Fibroblast of the aortic adventitia (primary cell): ENCODE data around the gene GALNT2. TPM values are rescaled to one million over a fixed set of nuclear protein-coding genes. Genes with fewer than 3 reads are reported as not detected.

Source experiments
- DNase-seq: peaks from one replicate; pipeline ENCODE4 v3.0.0-alpha.2; 2010; ENCODE audit warnings: low read depth
- H3K4me3 ChIP-seq: 2 replicates; pipeline ENCODE4 v1.5.1; 2011; ENCODE audit warnings: low read depth, mild to moderate bottlenecking, control low read depth, low read length, moderate library complexity
- CTCF ChIP-seq: IDR thresholded peaks from 2 replicates; pipeline ENCODE4 v1.5.1; 2011; ENCODE audit warnings: mild to moderate bottlenecking, low read length, control low read depth, inconsistent platforms; ENCODE audit not compliant: insufficient read depth
- total RNA-seq: library from RNA; depleted of rRNA; stranded (reverse); fragments of >200 nt; gene quantifications from 2 replicates; pipeline ENCODE4 v1.2.3, GENCODE V29; 2012; ENCODE audit warnings: low replicate concordance

Gene GALNT2
- total RNA-seq, 1 donor, result 68.1 TPM

DNA sequence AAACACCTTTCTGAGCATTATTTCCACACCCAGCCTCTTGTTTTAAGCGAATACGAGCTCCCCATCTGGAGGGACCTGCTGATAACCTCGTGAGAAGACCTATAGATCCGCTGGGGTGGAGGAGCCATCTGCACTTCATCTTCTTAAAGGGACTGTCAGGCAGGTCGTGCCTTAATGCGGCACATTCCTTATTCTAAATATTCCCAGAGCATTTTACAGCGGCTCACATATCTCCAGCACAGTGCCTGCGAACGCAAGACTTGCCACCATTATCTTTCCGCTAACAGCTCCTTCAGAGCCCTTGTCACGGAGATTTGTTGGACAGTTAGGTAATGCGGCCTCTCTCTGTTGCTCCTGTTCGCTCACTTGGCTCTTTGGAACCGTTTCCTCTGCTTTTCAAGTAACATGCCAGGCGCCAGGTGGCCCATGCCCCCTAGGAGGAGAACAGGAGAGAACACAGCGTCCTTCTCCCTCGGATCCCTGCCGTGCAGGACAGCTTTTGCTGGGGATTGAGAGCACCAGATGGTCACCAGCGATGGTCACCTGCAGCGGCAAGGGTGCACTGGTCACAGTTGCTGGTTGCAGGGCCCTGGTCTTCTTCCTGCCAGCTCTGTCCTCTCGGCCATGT lies 196.6 kb downstream of the GALNT2 start:
- DNase-seq, result no peak
- H3K4me3 ChIP-seq, result no peak overlapping the region
- no peak for TF ChIP-seq CTCF

- H3K4me3 ChIP-seq, result no peak overlapping the region
- no peak for TF ChIP-seq CTCF
- DNase-seq, result no peak
Measured at GRCh38 chr1:230264342-230264741, 197.3 kb downstream of the GALNT2 start.

- no peak overlapping the region for H3K4me3 ChIP-seq
- no peak for DNase-seq
- TF ChIP-seq CTCF, result no peak
Measured at GRCh38 chr1:230265200-230266115, 198.4 kb downstream of the GALNT2 start.

- no peak for DNase-seq
- no peak overlapping the region for H3K4me3 ChIP-seq
- no peak for TF ChIP-seq CTCF
Measured at GRCh38 chr1:230266456-230266855, 199.4 kb downstream of the GALNT2 start.

DNA sequence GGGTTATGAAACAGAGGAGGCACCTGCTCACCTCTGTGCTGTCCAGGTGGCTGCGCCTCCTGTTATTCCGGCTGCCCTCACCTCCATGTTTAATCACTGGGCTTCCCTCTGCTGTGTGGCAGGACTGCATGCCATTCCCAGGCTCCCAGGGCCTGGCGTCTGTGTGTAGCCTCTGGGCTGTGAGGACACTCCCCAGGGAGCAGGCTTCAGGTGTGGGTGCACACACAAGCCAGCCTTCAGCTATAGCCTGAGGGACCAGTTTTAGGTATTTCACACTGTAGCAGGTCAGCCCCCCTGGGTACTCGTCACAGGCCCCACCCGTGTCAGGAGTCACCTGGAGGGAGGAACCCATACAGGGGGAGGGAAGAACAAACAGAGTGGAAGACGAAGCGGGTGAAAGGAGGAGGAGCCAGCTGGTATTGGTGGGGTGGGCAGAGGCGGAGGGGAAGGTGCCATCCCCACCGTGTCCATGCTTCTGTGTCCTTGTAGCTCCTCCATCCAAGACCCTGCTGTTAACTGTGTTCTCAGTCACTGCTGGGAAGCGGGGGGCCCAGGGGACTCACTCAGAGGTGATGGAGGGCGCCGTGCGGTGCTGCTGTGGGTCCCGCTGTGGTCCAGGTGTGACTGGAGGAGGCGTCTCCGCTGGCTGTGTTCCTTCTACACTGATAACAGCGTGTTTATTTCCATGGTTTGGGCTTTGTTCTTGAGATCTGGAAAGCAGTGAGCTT lies 200.5 kb downstream of the GALNT2 start:
- no peak overlapping the region for H3K4me3 ChIP-seq
- DNase-seq, result no peak
- no peak for TF ChIP-seq CTCF

DNA sequence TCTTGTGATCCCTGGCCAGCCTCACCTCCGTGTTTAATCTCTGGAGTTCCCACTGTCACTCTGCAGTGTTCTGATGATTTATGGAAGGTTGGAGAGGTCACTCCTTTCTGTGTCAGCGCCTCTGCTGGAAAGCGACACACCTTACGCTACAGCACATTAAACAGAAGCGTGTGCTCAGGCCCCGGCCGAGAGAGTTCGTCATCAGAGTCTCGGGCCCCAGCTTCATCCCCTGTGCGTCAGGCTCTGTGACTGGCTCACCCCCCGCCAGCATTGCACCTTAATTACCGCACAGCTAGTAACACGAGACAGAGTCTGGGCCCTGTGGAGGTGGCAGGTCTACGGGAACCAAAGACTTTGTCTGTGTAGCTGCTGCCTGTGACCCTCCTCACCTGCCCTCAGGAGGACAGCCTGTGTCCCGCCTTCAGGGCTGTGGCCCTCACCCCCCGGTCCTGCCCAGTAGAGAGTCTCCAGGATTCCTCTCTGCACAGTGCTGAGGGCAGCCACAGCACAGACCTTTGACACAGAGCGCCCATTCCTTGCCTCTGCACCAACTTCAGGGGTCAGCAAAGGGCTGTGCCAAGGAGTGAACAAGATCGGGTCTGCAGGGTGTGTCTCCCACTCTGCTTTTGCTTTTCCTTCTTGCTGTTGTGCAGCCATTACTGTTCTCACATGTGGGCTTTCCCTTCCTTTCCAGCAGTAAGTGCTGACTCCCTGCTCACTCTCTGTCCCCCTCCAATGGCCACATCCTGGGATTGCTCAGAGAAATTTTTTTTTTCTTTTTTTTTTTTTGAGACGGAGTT lies 201.5 kb downstream of the GALNT2 start:
- peak; percentile 82 for TF ChIP-seq CTCF
- peak; percentile 75 for DNase-seq
- no peak overlapping the region for H3K4me3 ChIP-seq
